WI38 (cell line): ENCODE results near the gene RNF150.

Experiments used
- H3K4me3 ChIP-seq: 2 replicates; pipeline ENCODE4 v1.5.1; 2011; ENCODE audit warnings: low read depth, mild to moderate bottlenecking, control low read depth, low read length
- TF ChIP-seq, protein P1 (sequence below): IDR thresholded peaks from 2 replicates; pipeline ENCODE4 v1.5.1; 2012; ENCODE audit warnings: low read depth, mild to moderate bottlenecking, control low read depth, low read length

RNF150 gene

DNA sequence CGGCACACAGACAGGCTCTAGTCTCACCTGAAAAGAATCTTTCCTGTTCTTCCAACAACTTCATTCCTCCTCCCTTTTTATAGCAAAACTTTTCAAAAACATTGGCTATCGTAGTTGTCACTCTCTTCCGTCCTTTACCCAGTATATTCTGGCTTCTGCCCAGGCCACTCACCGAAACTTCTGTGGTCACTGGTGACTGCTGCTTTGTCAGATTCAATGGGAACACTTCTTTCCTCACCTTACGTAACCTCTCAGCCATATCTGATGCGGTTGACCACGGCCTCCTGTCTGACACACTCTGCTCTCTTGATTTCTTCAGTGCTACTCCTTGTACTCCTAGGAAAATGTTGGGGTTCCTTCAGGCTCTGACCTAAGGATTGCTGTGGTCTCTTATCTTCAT lies 9.2 kb upstream of the RNF150 start:
- TF ChIP-seq, protein P1, sequence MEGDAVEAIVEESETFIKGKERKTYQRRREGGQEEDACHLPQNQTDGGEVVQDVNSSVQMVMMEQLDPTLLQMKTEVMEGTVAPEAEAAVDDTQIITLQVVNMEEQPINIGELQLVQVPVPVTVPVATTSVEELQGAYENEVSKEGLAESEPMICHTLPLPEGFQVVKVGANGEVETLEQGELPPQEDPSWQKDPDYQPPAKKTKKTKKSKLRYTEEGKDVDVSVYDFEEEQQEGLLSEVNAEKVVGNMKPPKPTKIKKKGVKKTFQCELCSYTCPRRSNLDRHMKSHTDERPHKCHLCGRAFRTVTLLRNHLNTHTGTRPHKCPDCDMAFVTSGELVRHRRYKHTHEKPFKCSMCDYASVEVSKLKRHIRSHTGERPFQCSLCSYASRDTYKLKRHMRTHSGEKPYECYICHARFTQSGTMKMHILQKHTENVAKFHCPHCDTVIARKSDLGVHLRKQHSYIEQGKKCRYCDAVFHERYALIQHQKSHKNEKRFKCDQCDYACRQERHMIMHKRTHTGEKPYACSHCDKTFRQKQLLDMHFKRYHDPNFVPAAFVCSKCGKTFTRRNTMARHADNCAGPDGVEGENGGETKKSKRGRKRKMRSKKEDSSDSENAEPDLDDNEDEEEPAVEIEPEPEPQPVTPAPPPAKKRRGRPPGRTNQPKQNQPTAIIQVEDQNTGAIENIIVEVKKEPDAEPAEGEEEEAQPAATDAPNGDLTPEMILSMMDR, result no peak
- no peak overlapping the region for H3K4me3 ChIP-seq

DNA sequence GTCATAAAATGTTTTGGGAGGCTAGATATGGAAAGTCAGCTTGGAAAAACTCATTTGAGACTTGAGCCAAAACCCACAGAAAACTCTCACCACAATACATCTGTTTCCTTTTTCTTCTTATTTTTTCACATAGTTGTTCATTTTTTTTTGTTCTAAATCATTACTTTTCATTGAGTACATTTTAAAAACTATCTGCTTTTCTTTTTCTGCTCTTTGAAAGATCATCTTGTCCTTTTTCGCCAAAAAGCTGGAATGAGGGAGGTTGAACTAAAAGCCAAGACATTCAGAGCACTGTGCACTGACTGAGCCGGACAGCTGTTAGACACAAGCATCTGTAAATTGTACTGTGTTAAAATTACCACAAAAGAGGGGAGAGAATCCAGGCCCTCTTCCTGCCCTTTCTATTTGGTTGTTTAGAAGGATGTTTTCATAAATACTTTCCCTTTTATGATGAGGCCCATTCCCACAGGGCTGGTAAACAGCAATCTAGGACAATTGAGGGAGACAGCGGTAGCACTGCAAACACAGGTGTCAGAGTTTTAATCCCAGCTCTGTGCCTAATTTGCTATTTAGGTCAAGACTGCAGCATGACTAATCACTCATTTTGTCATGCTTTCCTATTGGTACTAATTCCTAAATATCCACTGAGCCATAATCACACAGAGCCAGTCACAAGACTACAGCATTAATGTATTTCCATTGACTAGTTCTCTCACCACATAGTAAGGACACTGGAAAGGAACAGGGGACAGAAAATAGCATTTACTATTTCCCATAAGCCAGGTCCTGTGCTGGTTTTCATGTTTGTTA lies 7.3 kb upstream of the RNF150 start:
- H3K4me3 ChIP-seq, result no peak overlapping the region
- TF ChIP-seq, protein P1, result no peak

DNA sequence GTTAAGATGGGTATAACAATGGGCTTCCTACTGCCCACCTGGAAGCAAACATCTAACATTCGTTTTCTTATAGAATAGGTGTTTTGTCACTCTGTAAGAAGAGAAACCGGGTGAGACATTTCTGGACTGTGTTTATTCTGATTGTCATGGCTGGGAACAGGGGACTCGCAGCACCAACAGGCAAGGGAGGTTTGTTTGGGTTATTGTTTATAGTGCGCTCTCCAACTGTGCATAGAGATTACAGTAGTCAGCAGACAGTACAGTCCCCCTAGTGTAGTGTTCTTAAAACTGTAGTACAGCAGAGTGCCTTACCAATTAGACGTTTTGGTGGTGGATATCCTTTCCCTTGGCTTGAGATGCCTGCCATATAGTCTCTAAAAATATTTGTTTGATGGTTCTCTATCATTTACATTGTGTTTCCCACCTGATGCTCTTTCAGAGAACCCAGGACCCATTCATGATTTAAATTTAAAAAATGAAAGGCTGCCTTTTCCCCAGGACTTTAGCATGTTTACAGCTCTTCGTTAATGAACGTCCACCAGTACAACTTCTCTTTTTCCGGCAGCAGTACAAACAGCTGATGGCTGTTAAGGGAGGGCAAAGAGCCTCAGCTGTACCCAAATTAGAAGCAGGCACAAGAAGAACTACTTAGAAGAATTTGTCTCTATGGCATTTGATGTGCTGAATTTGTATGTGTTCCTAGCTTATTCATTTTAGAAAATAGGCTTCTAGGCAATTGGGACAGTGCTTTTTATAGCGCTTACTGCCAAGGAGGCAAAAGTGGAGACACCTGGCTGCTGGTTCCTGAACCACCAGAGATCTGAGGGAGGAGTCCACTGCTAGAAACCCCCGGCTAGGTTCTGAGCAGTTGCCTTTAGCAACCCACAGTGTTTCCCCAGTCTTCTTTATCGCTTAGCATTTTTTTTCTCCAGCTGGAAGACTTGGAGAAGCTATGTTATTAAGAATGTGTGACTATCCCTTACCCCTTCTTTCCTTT lies 1.0 kb upstream of the RNF150 start:
- TF ChIP-seq, protein P1, result no peak; the same call in 1 of the 2 replicates
- H3K4me3 ChIP-seq, result no peak overlapping the region

DNA sequence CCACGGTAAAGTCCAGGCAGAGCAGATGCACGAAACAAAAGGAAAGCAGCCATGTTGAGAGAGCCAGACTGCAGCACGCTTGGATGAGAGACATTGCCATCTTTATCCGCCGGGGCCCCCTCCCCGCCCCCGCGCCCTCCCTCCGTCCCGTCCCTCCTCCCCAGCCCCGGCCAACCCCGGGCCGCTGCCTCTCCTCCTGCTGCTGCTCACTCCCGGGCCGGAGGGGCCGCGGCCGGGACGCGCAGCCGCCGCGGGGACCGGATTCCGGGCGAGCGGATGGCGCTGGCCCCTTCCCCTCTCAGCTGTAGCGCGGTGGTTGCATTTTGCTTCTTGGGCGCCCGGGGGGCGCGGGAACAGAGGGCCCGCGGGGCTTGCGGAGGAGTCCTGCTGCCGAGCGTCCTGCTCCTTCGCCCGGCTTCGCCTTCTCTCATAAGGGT lies 542 bp downstream of the RNF150 start:
- peak overlapping the region; percentile 85 for H3K4me3 ChIP-seq
- TF ChIP-seq, protein P1, result no peak

DNA sequence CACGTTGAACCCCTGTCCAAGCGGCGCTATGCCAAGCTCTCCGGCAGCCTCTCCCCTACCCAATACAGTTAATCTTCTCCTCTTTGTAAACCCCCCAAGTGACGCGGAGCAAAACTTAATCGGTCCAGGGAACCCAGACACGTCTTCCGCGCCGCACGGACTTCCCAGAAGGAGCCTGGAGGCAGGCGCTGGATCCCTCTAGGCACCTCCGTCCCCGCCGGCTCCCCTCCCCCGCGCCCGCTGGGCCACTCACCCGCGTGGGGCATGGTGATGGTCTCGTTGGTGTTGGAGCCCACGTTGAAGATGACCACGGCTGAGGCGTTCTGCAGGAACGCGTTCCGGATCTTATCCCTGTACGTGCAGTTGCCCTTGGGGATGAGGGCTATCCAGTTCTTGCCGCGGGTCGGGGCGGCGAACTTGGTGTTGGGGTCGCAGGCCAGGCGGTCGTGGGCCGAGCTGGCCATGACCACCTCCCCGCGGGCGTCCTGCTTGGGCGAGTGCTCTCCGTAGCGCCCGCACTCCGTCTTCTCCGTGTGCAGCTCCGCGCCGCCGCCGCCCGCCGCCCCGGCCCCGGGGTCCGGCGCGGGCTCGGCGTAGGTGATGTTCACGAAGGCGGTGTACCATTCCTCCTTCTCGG lies 1.1 kb downstream of the RNF150 start:
- TF ChIP-seq, protein P1, result no peak
- peak overlapping the region; percentile 85 for H3K4me3 ChIP-seq

DNA sequence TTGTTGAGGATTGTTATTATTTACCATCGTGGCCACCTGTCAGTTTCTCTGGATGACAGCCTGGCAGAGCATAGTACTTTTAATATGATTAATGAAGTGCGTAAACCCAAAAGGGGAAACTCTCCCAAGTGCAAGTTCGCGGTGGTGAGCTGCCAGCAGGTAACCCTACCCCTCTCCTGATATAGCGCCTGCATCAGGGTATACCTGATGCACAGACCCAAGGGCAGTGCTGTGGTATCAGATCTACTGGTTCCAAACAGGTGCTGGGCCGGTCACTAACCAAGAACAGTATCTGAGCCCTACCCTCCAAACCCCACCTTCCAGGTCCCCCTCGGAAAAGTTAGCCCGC lies 1.6 kb downstream of the RNF150 start:
- peak overlapping the region; percentile 85 for H3K4me3 ChIP-seq
- TF ChIP-seq, protein P1, result no peak
